Gastrocnemius medialis (tissue), 4 donors: ENCODE results near the gene BTBD16. TPM values are rescaled to one million over a fixed set of nuclear protein-coding genes. Genes with fewer than 3 reads are reported as not detected.

ENCODE experiments used
- ATAC-seq, 2 donors: fragments of 150-250 bp; one replicate each; pipeline ENCODE4 v1.9.1; 2016
- DNase-seq, 2 donors: peaks; one replicate each; pipeline ENCODE4 v3.0.0-alpha.2; 2019
- H3K27ac ChIP-seq, 4 donors: fragments of 200-600 bp; sonication (generic); 1 replicate in 1 of 4; 2 replicates in 3 of 4; pipeline ENCODE4 v1.5.1; 2016 to 2018; ENCODE audit warnings: mild to moderate bottlenecking in 2 of 4, moderate library complexity in 1 of 4
- H3K27me3 ChIP-seq, 3 donors: fragments of 200-600 bp; sonication (generic) in 2 of 3; 1 replicate in 1 of 3; 2 replicates in 2 of 3; pipeline versions ENCODE4 v1.5.1 to v1.6.0; 2016 to 2019; ENCODE audit warnings: mild to moderate bottlenecking in 1 of 3, moderate library complexity in 1 of 3
- H3K36me3 ChIP-seq, 2 donors: fragments of 200-600 bp; sonication (generic) in 1 of 2; one replicate each; pipeline ENCODE4 v1.5.1; 2017 to 2018
- H3K4me1 ChIP-seq, 2 donors: fragments of 200-600 bp; sonication (generic) in 1 of 2; one replicate each; pipeline ENCODE4 v1.5.1; 2016 to 2017; ENCODE audit warnings: mild to moderate bottlenecking in 2 of 2
- H3K4me3 ChIP-seq, 4 donors: fragments of 200-600 bp; sonication (generic) in 3 of 4; 1 replicate in 1 of 4; 2 replicates in 3 of 4; pipeline ENCODE4 v1.5.1; 2016 to 2019; ENCODE audit warnings: mild to moderate bottlenecking in 2 of 4
- H3K9me3 ChIP-seq, 3 donors: fragments of 200-600 bp; sonication (generic) in 2 of 3; 1 replicate in 1 of 3; 2 replicates in 2 of 3; pipeline ENCODE4 v1.5.1; 2016 to 2019
- POLR2A ChIP-seq, 2 donors: fragments of 450-650 bp; IDR thresholded peaks; one replicate each; pipeline ENCODE4 v1.6.1; 2017; ENCODE audit warnings: antibody characterized with exemption in 2 of 2, mild to moderate bottlenecking in 2 of 2, moderate library complexity in 2 of 2
- in situ Hi-C, 4 donors: fragments of 200-750 bp; cut with MboI; loops; one replicate each; pipeline versions ENCODE4 v1.15.0 to v1.8.0; 2017; ENCODE audit warnings: low sequenced_read_pairs in 4 of 4
- intact Hi-C: fragments of 100-400 bp; cut with DNase I; formaldehyde crosslinking; loops from one replicate; pipeline ENCODE4 v1.15.1; 2023; ENCODE audit warnings: low total_unique reads
- total RNA-seq, 4 donors: library from RNA; depleted of rRNA; stranded (reverse); fragments of >200 nt; gene quantifications; one replicate each; pipeline versions ENCODE4 v1.1.0 to v1.2.3, GENCODE V29; 2016
- TF ChIP-seq, protein P1 (sequence below), 5 experiments: fragments of 450-650 bp in 3 of 5; fragments of 200-600 bp in 2 of 5; sonication (generic) in 2 of 5; IDR thresholded peaks in 4 of 5; conservative IDR thresholded peaks in 1 of 5; 1 replicate in 4 of 5; 2 replicates in 1 of 5; pipeline ENCODE4 v1.5.1; 2016 to 2019; ENCODE audit warnings: antibody characterized with exemption in 5 of 5, mild to moderate bottlenecking in 3 of 5, moderate library complexity in 3 of 5

The BTBD16 gene
- total RNA-seq, 4 donors from 2014 or later: 0.46 to 0.55 TPM; not detected in 2

GRCh38 chr10:122344741-122345258 lies 73.7 kb downstream of the BTBD16 start:
- no peak for ATAC-seq
- no peaks in the 10 kb centered on the region for H3K9me3 ChIP-seq
- TF ChIP-seq POLR2A (IDR thresholded peaks at IDR 0.05): no peak
- TF ChIP-seq, protein P1, sequence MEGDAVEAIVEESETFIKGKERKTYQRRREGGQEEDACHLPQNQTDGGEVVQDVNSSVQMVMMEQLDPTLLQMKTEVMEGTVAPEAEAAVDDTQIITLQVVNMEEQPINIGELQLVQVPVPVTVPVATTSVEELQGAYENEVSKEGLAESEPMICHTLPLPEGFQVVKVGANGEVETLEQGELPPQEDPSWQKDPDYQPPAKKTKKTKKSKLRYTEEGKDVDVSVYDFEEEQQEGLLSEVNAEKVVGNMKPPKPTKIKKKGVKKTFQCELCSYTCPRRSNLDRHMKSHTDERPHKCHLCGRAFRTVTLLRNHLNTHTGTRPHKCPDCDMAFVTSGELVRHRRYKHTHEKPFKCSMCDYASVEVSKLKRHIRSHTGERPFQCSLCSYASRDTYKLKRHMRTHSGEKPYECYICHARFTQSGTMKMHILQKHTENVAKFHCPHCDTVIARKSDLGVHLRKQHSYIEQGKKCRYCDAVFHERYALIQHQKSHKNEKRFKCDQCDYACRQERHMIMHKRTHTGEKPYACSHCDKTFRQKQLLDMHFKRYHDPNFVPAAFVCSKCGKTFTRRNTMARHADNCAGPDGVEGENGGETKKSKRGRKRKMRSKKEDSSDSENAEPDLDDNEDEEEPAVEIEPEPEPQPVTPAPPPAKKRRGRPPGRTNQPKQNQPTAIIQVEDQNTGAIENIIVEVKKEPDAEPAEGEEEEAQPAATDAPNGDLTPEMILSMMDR (IDR thresholded peaks at IDR 0.05 in 4 of 5, conservative IDR thresholded peaks at IDR 0.05 in 1 of 5): no peak
- H3K4me3 ChIP-seq: no peak overlapping the region
- intact Hi-C loops: loop anchor here (5.0 kb wide), 1 partner anchor 47 kb away; no protein-coding TSS in a partner anchor
- H3K27ac ChIP-seq: no peak overlapping the region
- no peaks in the 10 kb centered on the region for H3K36me3 ChIP-seq
- in situ Hi-C loops: loop anchor here (5.0 to 10.0 kb wide), 3 partner anchors 90 to 220 kb away; partner anchors contain the start of gene DMBT1 (in 2 of the 4)
- H3K4me1 ChIP-seq: peaks cover 0 to 8% of the 10 kb centered on the region in 2 donors
- H3K27me3 ChIP-seq: no peaks in the 10 kb centered on the region
- no peak for DNase-seq

GRCh38 chr10:122346326-122346950 lies 75.3 kb downstream of the BTBD16 start:
- Histone ChIP-seq H3K4me1 (peaks cover 0 to under 1% of the 10 kb centered on the region in 2 donors), H3K27ac (no peak overlapping the region), H3K9me3 (no peaks in the 10 kb centered on the region), H3K36me3 (no peaks in the 10 kb centered on the region), H3K27me3 (no peaks in the 10 kb centered on the region), H3K4me3 (no peak overlapping the region)
- DNase-seq: no peak
- in situ Hi-C loops (loop anchor here in 3 of 4 donors (10.0 kb wide), 2 partner anchors 88 to 218 kb away; partner anchors contain the start of gene DMBT1 (in 2 of the 3)), intact Hi-C loops (no loop called here)
- ATAC-seq: no peak
- TF ChIP-seq POLR2A (IDR thresholded peaks at IDR 0.05): no peak

GRCh38 chr10:122347170-122347841 lies 76.2 kb downstream of the BTBD16 start:
- in situ Hi-C loops: loop anchor here in 3 of 4 donors (10.0 kb wide), 2 partner anchors 87 to 217 kb away; partner anchors contain the start of gene DMBT1 (in 2 of the 3)

DNA sequence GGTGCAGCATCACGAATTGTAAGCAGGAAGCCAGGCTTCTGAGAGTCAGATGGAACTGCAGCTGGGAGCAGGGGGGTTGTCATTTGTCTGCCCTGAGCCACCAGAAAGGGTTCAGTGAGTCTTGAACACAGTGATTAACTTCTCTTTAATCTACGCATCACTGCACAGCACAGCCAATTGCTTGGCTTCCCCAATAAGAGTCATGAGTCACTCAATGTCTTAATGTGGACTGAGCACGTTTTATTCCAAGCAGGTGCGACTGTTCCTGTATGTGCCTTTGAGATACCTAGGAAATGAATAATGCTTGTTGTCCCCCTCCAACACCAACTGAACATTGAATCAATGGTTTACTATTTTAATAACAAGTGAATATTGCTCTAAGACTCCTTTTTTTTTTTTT lies 77.4 kb downstream of the BTBD16 start:
- Histone ChIP-seq H3K4me3 (no peak overlapping the region), H3K27ac (no peak overlapping the region), H3K36me3 (no peaks in the 10 kb centered on the region), H3K4me1 (no peaks in the 10 kb centered on the region), H3K27me3 (no peaks in the 10 kb centered on the region), H3K9me3 (no peaks in the 10 kb centered on the region)
- ATAC-seq (no peak), DNase-seq (no peak)
- in situ Hi-C loops: loop anchor here in 3 of 4 donors (10.0 kb wide), 2 partner anchors 86 to 216 kb away; partner anchors contain the start of gene DMBT1 (in 2 of the 3)
- TF ChIP-seq POLR2A (IDR thresholded peaks at IDR 0.05): no peak
- TF ChIP-seq, protein P1 (IDR thresholded peaks at IDR 0.05 in 4 of 5, conservative IDR thresholded peaks at IDR 0.05 in 1 of 5): no peak
- intact Hi-C loops: no loop called here

More at GRCh38 chr10:122347170-122347841, 76.2 kb downstream of the BTBD16 start:
- intact Hi-C loops: no loop called here
- no peak for ATAC-seq
- H3K4me1 ChIP-seq: no peaks in the 10 kb centered on the region
- no peak for DNase-seq
- no peaks in the 10 kb centered on the region for H3K27me3 ChIP-seq
- no peaks in the 10 kb centered on the region for H3K9me3 ChIP-seq
- no peak overlapping the region for H3K27ac ChIP-seq
- TF ChIP-seq, protein P1 (IDR thresholded peaks at IDR 0.05 in 4 of 5, conservative IDR thresholded peaks at IDR 0.05 in 1 of 5): no peak
- no peak for TF ChIP-seq POLR2A (IDR thresholded peaks at IDR 0.05)
- H3K36me3 ChIP-seq: no peaks in the 10 kb centered on the region
- no peak overlapping the region for H3K4me3 ChIP-seq

DNA sequence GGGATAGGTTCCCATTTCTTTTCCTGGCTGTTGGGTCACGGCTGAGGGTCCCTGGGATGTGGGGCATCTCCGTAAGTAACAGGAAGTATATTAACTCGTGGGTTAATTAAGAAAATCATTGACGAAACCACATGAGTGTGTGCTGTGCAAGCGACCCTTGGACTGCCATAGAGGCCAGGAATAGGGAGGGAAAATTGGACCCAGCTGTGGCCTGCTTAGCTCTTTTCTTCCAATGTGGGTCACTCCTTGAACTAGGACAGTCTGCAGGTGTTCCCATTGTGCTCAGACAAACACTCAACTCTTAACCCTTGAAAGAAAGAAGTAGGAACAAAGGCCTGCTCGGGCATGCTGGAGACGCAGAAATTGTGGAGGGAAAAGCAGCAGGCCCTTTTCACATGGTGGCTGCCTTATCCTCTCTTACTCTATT lies 77.9 kb downstream of the BTBD16 start:
- TF ChIP-seq POLR2A (IDR thresholded peaks at IDR 0.05): no peak
- TF ChIP-seq, protein P1 (IDR thresholded peaks at IDR 0.05 in 4 of 5, conservative IDR thresholded peaks at IDR 0.05 in 1 of 5): no peak
- no peaks in the 10 kb centered on the region for H3K27me3 ChIP-seq
- ATAC-seq: no peak
- H3K4me1 ChIP-seq: no peaks in the 10 kb centered on the region
- DNase-seq: no peak
- no peak overlapping the region for H3K27ac ChIP-seq
- no peaks in the 10 kb centered on the region for H3K9me3 ChIP-seq
- in situ Hi-C loops (loop anchor here in 3 of 4 donors (10.0 kb wide), 2 partner anchors 86 to 216 kb away; partner anchors contain the start of gene DMBT1 (in 2 of the 3)), intact Hi-C loops (no loop called here)
- H3K4me3 ChIP-seq: no peak overlapping the region
- H3K36me3 ChIP-seq: no peaks in the 10 kb centered on the region
